ENCODE results near the gene JPH2. TPM values are rescaled to one million over a fixed set of nuclear protein-coding genes. Genes with fewer than 3 reads are reported as not detected.

JPH2 gene
- total and polyA plus RNA-seq, 2 of the 4 experiments (the other 2 are of a cell fraction), result 0.44 to 0.54 TPM

DNA sequence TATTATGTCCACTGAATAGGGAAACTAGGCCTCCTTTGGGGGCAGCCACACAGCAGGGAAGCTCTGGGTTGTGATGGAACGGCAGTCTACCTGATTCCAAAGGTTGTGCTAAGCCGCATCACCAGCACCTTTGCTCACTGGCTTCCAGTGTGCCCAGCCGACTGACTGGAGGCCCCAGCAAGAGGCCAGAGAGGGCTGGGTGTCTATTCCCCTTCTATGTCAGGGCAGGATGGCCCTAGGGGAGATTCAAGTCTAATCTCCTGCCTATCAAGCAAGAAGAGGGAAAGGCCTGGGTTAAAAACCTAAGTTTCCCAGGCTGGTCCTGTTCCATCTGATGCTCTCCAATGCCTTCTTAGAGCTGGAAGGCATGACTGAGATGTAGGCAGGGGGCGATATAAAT lies 53.6 kb downstream of the JPH2 start:
- H3K9ac ChIP-seq (ENCODE audit: low read depth, low read length), result no peak overlapping the region
- ChIA-PET POLR2A (ENCODE audit: unreplicated experiment) (no interaction called here), CTCF (interaction anchor here (0.6 kb wide), 1 partner anchor 447 kb away, joined by 3 read pairs; no protein-coding TSS in a partner anchor)
- peaks cover 12% of the 10 kb centered on the region for H3K4me1 ChIP-seq (ENCODE audit: control insufficient read depth, insufficient read depth, low read length)
- no peak overlapping the region for H2BK120ac ChIP-seq (ENCODE audit: low read depth, low read length)
- no peak for TF ChIP-seq RAD21 (IDR thresholded peaks at IDR 0.05; ENCODE audit: low read length)
- TF ChIP-seq CEBPB (IDR thresholded peaks at IDR 0.05; ENCODE audit: low read depth, low read length), result no peak
- no peak for TF ChIP-seq RFX5 (IDR thresholded peaks at IDR 0.05; ENCODE audit: low read depth, low read length)
- TF ChIP-seq SMC3 (IDR thresholded peaks at IDR 0.05; ENCODE audit: low read depth, low read length), result no peak
- TF ChIP-seq NFE2L2 (IDR thresholded peaks at IDR 0.05; ENCODE audit: low read depth, low read length), result no peak
- no peak for TF ChIP-seq FOS (IDR thresholded peaks at IDR 0.05; ENCODE audit: low read depth, low read length)
- no peak for TF ChIP-seq RCOR1 (IDR thresholded peaks at IDR 0.05; ENCODE audit: insufficient replicate concordance, low read length)
- TF ChIP-seq MAFK (IDR thresholded peaks at IDR 0.05; ENCODE audit: low read depth, low read length), result no peak
- TF ChIP-seq, protein P1, sequence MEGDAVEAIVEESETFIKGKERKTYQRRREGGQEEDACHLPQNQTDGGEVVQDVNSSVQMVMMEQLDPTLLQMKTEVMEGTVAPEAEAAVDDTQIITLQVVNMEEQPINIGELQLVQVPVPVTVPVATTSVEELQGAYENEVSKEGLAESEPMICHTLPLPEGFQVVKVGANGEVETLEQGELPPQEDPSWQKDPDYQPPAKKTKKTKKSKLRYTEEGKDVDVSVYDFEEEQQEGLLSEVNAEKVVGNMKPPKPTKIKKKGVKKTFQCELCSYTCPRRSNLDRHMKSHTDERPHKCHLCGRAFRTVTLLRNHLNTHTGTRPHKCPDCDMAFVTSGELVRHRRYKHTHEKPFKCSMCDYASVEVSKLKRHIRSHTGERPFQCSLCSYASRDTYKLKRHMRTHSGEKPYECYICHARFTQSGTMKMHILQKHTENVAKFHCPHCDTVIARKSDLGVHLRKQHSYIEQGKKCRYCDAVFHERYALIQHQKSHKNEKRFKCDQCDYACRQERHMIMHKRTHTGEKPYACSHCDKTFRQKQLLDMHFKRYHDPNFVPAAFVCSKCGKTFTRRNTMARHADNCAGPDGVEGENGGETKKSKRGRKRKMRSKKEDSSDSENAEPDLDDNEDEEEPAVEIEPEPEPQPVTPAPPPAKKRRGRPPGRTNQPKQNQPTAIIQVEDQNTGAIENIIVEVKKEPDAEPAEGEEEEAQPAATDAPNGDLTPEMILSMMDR (conservative IDR thresholded peaks at IDR 0.05; ENCODE audit: low read depth, low read length), result no peak
- TF ChIP-seq MXI1 (IDR thresholded peaks at IDR 0.05; ENCODE audit: borderline replicate concordance, low read depth, low read length), result no peak
- TF ChIP-seq, protein P2, sequence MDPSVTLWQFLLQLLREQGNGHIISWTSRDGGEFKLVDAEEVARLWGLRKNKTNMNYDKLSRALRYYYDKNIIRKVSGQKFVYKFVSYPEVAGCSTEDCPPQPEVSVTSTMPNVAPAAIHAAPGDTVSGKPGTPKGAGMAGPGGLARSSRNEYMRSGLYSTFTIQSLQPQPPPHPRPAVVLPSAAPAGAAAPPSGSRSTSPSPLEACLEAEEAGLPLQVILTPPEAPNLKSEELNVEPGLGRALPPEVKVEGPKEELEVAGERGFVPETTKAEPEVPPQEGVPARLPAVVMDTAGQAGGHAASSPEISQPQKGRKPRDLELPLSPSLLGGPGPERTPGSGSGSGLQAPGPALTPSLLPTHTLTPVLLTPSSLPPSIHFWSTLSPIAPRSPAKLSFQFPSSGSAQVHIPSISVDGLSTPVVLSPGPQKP (IDR thresholded peaks at IDR 0.05; ENCODE audit: borderline replicate concordance, low read depth, low read length), result no peak
- no peak for TF ChIP-seq MAZ (IDR thresholded peaks at IDR 0.05; ENCODE audit: borderline replicate concordance, low read depth, low read length)
- TF ChIP-seq, protein P3, sequence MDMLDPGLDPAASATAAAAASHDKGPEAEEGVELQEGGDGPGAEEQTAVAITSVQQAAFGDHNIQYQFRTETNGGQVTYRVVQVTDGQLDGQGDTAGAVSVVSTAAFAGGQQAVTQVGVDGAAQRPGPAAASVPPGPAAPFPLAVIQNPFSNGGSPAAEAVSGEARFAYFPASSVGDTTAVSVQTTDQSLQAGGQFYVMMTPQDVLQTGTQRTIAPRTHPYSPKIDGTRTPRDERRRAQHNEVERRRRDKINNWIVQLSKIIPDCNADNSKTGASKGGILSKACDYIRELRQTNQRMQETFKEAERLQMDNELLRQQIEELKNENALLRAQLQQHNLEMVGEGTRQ (IDR thresholded peaks at IDR 0.05; ENCODE audit: low read depth, low read length), result no peak
- TF ChIP-seq BHLHE40 (IDR thresholded peaks at IDR 0.05; ENCODE audit: low read depth, low read length), result no peak
- in situ Hi-C loops (cut with MboI; ENCODE audit: low sequenced_read_pairs), result no loop called here
- H2AK9ac ChIP-seq (replicated peaks; ENCODE audit: low read depth, low read length, poor library complexity), result no peak overlapping the region
- H3K4ac ChIP-seq (ENCODE audit: low read depth, low read length), result no peak overlapping the region
- peaks cover 12% of the 10 kb centered on the region for H3K9me1 ChIP-seq (ENCODE audit: insufficient read depth, low read length)
- H3K23ac ChIP-seq (ENCODE audit: low read depth, low read length), result no peak overlapping the region
- 100% methylated on average over 1 of the region's 4 CpGs; no CpG with 5 or more reads in 1 of the 2 experiments for WGBS, 2 experiments (ENCODE audit: extremely low coverage in 2 of 2, insufficient read length in 1 of 2)
- no peak overlapping the region for H2BK5ac ChIP-seq (ENCODE audit: low read depth, low read length, poor library complexity, severe bottlenecking)
- H2BK20ac ChIP-seq (ENCODE audit: low read depth, low read length), result no peak overlapping the region
- H4K20me1 ChIP-seq (ENCODE audit: insufficient read depth, low read length), result no peaks in the 10 kb centered on the region
- intact Hi-C loops (cut with micrococcal nuclease), result no loop called here
- H3K18ac ChIP-seq (ENCODE audit: low read depth, low read length), result no peak overlapping the region
- H2AK5ac ChIP-seq (ENCODE audit: low read depth, low read length), result no peak overlapping the region
- dilution Hi-C loops (cut with HindIII; ENCODE audit: low sequenced_read_pairs, unreplicated experiment), result no loop called here
- H2AFZ ChIP-seq (replicated peaks; ENCODE audit: low read length, poor library complexity), result no peak overlapping the region
- H3K56ac ChIP-seq (ENCODE audit: extremely low read depth, insufficient read depth, low read length), result no peak overlapping the region
- 0 out of 2 replicates have a peak, but pooled peaks cover 2% of the 10 kb centered on the region for H3K9me3 ChIP-seq (ENCODE audit: control insufficient read depth, insufficient read depth, low read length)
- H3K27ac ChIP-seq (ENCODE audit: insufficient read depth, low read length), result no peak overlapping the region
- no peak overlapping the region for H3K4me3 ChIP-seq (ENCODE audit: insufficient read depth, low read depth, low read length)
- peaks cover 2 to 3% of the 10 kb centered on the region in 2 experiments; a peak in 1 of 4 replicates for H3K79me1 ChIP-seq (ENCODE audit: low read depth in 1 of 2, low read length in 2 of 2)
- no peaks in the 10 kb centered on the region for H3K36me3 ChIP-seq (ENCODE audit: control insufficient read depth, insufficient read depth, low read length)
- H4K5ac ChIP-seq (ENCODE audit: low read depth, low read length), result no peak overlapping the region
- no peaks in the 10 kb centered on the region; the same call in 1 of the 2 replicates for H3K27me3 ChIP-seq (ENCODE audit: control insufficient read depth, insufficient read depth, low read length)
- no peak overlapping the region for H4K91ac ChIP-seq (ENCODE audit: insufficient read depth, low read depth, low read length)
- H3K4me2 ChIP-seq (ENCODE audit: low read depth, low read length), result no peak overlapping the region
- no TSS peak for BruUV-seq (replicated peaks)
- ATAC-seq (ENCODE audit: low read depth), result no peak
- no peak overlapping the region for H3K14ac ChIP-seq (replicated peaks; ENCODE audit: low read depth, low read length)
- no peak for DNase-seq
- no peak overlapping the region for H2BK15ac ChIP-seq (ENCODE audit: low read depth, low read length)
- no peak overlapping the region for H4K8ac ChIP-seq (ENCODE audit: low read depth in 2 of 2, low read length in 2 of 2)
